Midbrain (tissue), 1 donor: ENCODE results near the gene MAD1L1.

ENCODE experiments used
- DNase-seq: peaks from one replicate; lab custom pipeline; 2025; lab: John Stamatoyannopoulos, UW

The MAD1L1 gene

GRCh38 chr7:1927937-1928644 lies 304.7 kb downstream of the MAD1L1 start:
- DNase-seq, result no peak

DNA sequence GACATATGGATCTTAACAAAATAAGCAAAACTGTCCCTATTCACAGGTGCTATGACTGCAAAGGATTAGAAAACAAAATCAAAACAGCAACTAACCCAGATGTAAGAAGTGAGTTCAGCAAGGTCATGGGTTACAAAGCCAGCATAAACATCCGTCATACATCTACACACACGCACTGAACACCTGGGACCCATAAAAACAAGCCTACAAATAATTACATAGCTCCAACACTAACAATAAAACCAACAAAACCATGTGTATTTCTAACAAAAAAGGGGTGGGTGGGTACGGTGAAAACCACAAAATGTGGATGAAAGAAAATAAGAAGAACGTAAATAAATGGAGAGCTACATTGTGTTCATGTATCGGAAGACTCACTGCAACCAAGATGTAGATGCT lies 305.8 kb downstream of the MAD1L1 start:
- DNase-seq, result no peak

DNA sequence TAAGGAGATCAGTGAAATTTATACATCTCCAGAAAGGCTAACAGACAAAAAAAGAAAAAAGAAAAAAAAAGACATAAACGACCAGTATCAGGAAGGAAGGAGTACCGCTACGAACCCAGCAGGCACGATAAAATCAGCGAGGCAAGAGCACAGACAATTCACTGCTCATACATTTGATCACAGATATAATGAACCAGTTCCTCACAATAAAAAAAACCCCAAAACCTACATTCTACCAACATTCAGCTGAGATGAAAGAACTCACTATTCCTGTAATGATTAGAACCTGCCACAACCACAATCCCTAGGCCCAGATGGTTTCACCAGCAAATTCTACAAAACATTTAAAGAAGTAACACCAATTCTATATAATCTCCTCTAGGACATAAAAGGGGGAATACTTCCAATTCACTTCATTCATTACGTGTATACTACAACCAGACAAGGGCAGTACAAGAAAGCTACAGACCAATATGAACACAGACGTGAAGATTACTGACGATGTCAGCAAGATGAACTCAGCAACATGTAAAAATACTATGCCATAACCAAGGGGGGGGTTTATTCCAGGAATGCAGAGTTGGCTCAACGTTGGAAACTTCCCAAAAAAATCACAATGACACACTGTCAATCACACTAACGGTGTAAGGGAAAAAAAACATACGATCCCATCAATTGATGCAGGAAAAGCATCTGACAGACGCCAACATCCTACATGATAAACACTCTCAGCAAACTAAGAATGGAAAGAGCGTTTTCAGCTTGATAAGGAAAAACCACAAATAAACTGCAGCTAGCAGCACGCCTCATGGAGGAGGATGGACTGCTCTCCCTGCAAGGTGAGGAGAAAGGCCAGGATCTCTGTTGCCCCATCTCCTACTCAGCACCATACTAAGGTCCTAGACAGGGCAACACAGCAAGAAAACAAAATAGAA lies 306.5 kb downstream of the MAD1L1 start:
- no peak for DNase-seq

- no peak for DNase-seq
These were observed 307.4 kb downstream of the MAD1L1 start for GRCh38 chr7:1925349-1925748.

DNA sequence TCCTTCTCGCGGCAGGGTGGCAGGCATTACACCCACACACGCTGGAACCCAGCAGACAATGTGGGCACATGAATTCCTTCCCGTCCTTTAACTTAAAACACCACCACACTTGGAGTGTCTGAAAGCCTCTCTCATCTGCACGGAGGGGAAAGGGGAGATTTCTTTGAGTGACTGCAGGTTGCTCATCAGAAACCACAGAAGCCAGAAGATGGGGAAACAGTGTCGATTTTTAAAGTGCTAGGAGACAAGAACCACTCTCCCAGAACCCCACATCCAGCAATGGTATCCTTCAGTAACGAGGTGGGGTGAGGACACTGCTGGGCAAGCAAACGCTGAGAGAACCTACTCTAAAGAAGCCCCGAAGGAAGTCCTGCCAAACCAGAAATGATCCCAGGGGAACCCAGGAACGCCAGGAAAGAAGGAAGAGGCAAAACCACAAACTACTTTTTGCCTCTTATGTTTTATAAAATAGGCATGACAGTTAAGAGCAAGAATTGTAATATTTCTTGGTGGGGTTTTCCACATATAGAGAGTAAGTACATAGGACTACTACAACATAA lies 308.4 kb downstream of the MAD1L1 start:
- no peak for DNase-seq

- no peak for DNase-seq
These were observed 309.1 kb downstream of the MAD1L1 start for GRCh38 chr7:1923409-1924257.

- DNase-seq, result no peak
These were observed 309.9 kb downstream of the MAD1L1 start for GRCh38 chr7:1922870-1923236.

GRCh38 chr7:1922071-1922869 lies 310.5 kb downstream of the MAD1L1 start:
- DNase-seq, result no peak

GRCh38 chr7:1920881-1921280 lies 311.9 kb downstream of the MAD1L1 start:
- no peak for DNase-seq

GRCh38 chr7:1920266-1920681 lies 312.5 kb downstream of the MAD1L1 start:
- no peak for DNase-seq

GRCh38 chr7:1919539-1920265 lies 313.0 kb downstream of the MAD1L1 start:
- DNase-seq, result peak; percentile 79

GRCh38 chr7:1918881-1919525 lies 313.7 kb downstream of the MAD1L1 start:
- no peak for DNase-seq

GRCh38 chr7:1918063-1918645 lies 314.6 kb downstream of the MAD1L1 start:
- DNase-seq, result no peak

DNA sequence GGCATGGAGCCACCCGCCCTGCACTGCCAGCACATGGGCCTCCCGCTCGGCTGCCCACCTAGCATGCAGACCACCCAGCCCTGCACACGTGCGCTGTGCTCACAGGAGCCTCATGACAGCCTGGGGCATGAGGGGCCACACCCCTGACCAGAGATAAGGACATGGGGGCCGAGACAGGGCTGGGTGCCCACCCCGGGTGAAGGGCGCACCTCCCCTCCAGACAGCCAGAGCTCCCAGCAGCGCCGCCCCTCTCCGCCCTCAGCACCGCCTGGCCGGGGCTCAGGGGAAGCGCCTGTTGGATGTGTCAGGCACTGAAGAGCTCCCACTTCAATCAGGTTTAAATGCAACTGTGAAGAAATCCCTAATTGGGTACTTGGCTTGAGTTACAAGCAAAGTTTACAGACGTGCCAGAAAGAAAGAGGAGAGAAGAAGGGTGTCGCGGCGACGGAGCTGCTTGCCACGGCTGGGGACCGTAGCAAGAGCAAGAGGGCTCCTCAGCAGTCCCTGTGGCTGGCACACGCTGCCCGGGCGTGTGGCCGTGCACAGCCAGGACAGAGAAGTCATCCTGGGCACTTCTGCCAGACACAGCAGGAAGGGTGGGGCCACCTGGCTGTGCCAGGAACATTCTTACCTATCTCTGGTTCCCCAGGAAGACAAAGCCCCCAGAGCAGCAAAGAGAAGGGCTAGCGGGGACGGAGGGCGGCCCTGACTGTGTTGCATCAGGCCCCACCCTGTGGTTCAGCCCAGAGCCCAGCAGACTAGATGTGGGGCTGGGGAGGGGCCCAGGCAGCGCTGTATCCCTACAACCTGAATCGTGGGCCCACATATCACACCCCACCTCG lies 315.3 kb downstream of the MAD1L1 start:
- DNase-seq, result no peak

DNA sequence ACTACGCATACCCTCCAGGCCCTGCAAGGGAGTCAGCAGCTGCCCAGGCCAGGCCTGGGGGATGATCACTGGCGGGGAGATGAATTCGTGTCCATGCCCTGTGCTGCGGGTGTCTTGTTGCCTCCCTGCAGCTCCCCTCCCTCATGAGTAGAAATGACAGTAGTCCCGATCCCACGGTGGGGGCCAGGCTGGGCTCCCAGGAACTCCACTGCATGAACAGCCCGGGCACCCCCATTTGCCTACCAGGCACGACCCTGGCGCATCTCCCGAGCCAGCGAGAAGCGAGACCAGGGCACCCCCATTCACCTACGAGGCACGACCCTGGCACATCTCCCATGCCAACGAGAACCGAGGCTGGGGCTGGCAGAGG lies 316.2 kb downstream of the MAD1L1 start:
- no peak for DNase-seq

GRCh38 chr7:1915956-1916600 lies 316.7 kb downstream of the MAD1L1 start:
- no peak for DNase-seq

DNA sequence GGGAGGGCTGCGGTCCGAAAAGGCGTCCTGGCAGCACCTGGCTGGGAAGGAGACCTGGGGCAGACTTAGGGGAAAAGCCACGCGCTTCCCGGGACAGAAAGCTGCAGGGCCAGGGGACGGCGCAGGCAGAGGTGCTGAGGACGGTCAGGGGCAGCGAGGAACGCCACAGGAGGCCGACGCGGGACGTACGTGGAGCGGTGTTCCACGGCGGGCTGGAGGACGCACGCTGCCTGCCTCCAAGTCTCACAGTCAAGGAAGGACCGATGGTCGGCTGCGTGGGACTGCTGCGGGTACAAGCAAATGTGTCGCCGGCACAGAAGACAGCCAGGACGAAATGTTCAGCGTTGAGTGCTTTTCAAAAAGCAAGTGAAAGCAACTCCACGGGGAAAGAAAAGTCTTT lies 317.4 kb downstream of the MAD1L1 start:
- DNase-seq, result no peak

- DNase-seq, result no peak
These were observed 318.0 kb downstream of the MAD1L1 start for GRCh38 chr7:1914743-1915142.
